ENCODE results near the gene GALP.

- TF ChIP-seq CTCF (IDR thresholded peaks at IDR 0.05) (no peak), EZH2 (IDR thresholded peaks at IDR 0.05; ENCODE audit: borderline replicate concordance, insufficient read depth, low read depth, low read length, poor library complexity, severe bottlenecking) (no peak)
These were observed 1.9 kb downstream of the GALP start for GRCh38 chr19:56177564-56178243.
